Neural cell (in vitro differentiated cells): ENCODE results near the gene PNKD. TPM values are rescaled to one million over a fixed set of nuclear protein-coding genes. Genes with fewer than 3 reads are reported as not detected.

Source experiments
- H2AFZ ChIP-seq: fragments of 200-600, 300-800 bp; sonication (generic), shearing (Covaris generic); 2 replicates; pipeline ENCODE4 v1.6.0; 2014; ENCODE audit warnings: low read depth, mild to moderate bottlenecking, antibody characterized with exemption, low read length, moderate library complexity
- H3F3A ChIP-seq: fragments of 200-600 bp; shearing (Covaris generic); 2 replicates; pipeline ENCODE4 v1.6.1; 2016; ENCODE audit warnings: mild to moderate bottlenecking, moderate library complexity, mixed read lengths, antibody characterized with exemption, low read length; ENCODE audit not compliant: insufficient read depth, poor library complexity, severe bottlenecking
- H3K27ac ChIP-seq: fragments of 200-600, 300-800 bp; sonication (generic), shearing (Covaris generic); 2 replicates; pipeline ENCODE4 v1.5.1; 2014; ENCODE audit warnings: mild to moderate bottlenecking, low read length, moderate library complexity
- H3K27me3 ChIP-seq: fragments of 300-800, 200-600 bp; sonication (generic), shearing (Covaris generic); 2 replicates; pipeline ENCODE4 v1.6.0; 2014; ENCODE audit warnings: mild to moderate bottlenecking, low read depth, low read length, moderate library complexity; ENCODE audit not compliant: insufficient read depth
- H3K36me3 ChIP-seq: fragments of 300-800, 200-600 bp; sonication (generic), shearing (Covaris generic); 2 replicates; pipeline ENCODE4 v1.5.1; 2014; ENCODE audit warnings: mild to moderate bottlenecking, antibody characterized with exemption, low read length, moderate library complexity; ENCODE audit not compliant: insufficient read depth
- H3K4me2 ChIP-seq: fragments of 300-800, 200-600 bp; sonication (generic), shearing (Covaris generic); 2 replicates; pipeline ENCODE4 v1.6.0; 2014; ENCODE audit warnings: mild to moderate bottlenecking, low read length
- H3K4me3 ChIP-seq: fragments of 300-800, 200-600 bp; sonication (generic), shearing (Covaris generic); 2 replicates; pipeline ENCODE4 v1.5.1; 2014; ENCODE audit warnings: mild to moderate bottlenecking, low read length, moderate library complexity
- H3K79me2 ChIP-seq: fragments of 200-600 bp; shearing (Covaris generic); replicated peaks from 2 replicates; pipeline ENCODE4 v1.6.0; 2014; ENCODE audit warnings: mild to moderate bottlenecking, low read length, moderate library complexity; ENCODE audit not compliant: insufficient read depth
- H3K9ac ChIP-seq: fragments of 300-800, 200-600 bp; sonication (generic), shearing (Covaris generic); 2 replicates; pipeline ENCODE4 v1.6.1; 2016; ENCODE audit warnings: mild to moderate bottlenecking, low read length, mixed read lengths
- H3K9me2 ChIP-seq: fragments of 200-600 bp; shearing (Covaris generic); 2 replicates; pipeline ENCODE4 v1.6.1; 2016; ENCODE audit warnings: mild to moderate bottlenecking, low read length, mixed read lengths; ENCODE audit not compliant: insufficient read depth
- H3K9me3 ChIP-seq: fragments of 200-600, 300-800 bp; sonication (generic), shearing (Covaris generic); 2 replicates; pipeline ENCODE4 v1.6.1; 2016; ENCODE audit warnings: mild to moderate bottlenecking, mixed run types, low read length, moderate library complexity, mixed read lengths
- H4K20me1 ChIP-seq: fragments of 200-600 bp; shearing (Covaris generic); 2 replicates; pipeline ENCODE4 v1.6.1; 2016; ENCODE audit warnings: mild to moderate bottlenecking, mixed run types; ENCODE audit not compliant: insufficient read depth
- EP300 ChIP-seq: fragments of 450-650 bp; conservative IDR thresholded peaks from 2 replicates; pipeline ENCODE4 v1.6.1; 2014; ENCODE audit warnings: antibody characterized with exemption, mild to moderate bottlenecking, moderate library complexity; ENCODE audit not compliant: poor library complexity, severe bottlenecking
- EZH2 ChIP-seq: fragments of 200-600, 300-800 bp; shearing (Covaris generic), sonication (generic); IDR thresholded peaks from 2 replicates; pipeline ENCODE4 v1.6.1; 2014; ENCODE audit warnings: antibody characterized with exemption, low read length, borderline replicate concordance, mild to moderate bottlenecking; ENCODE audit not compliant: insufficient read depth, poor library complexity, severe bottlenecking
- MXI1 ChIP-seq: fragments of 450-650 bp; conservative IDR thresholded peaks from 2 replicates; pipeline ENCODE4 v1.6.1; 2014; ENCODE audit warnings: antibody characterized with exemption, mild to moderate bottlenecking; ENCODE audit not compliant: poor library complexity, severe bottlenecking
- POLR2AphosphoS5 ChIP-seq: IDR thresholded peaks from 2 replicates; pipeline ENCODE4 v1.6.1; 2012
- RAD21 ChIP-seq: fragments of 450-650 bp; conservative IDR thresholded peaks from 2 replicates; pipeline ENCODE4 v1.6.1; 2014; ENCODE audit warnings: antibody characterized with exemption, mild to moderate bottlenecking, moderate library complexity
- REST ChIP-seq: IDR thresholded peaks from 2 replicates; pipeline ENCODE4 v1.6.1; 2012; ENCODE audit warnings: borderline replicate concordance
- SMC3 ChIP-seq: fragments of 450-650 bp; conservative IDR thresholded peaks from 2 replicates; pipeline ENCODE4 v1.6.1; 2014; ENCODE audit warnings: antibody characterized with exemption, mild to moderate bottlenecking, moderate library complexity; ENCODE audit not compliant: poor library complexity
- TAF1 ChIP-seq: IDR thresholded peaks from 2 replicates; pipeline ENCODE4 v1.6.1; 2012; ENCODE audit warnings: low read depth
- polyA plus RNA-seq: library from polyadenylated mRNA; depleted of rRNA; stranded (reverse); fragments of >200 nt; gene quantifications from 2 replicates; pipeline ENCODE4 v1.2.3, GENCODE V29; 2014
- TF ChIP-seq, protein P1 (sequence below): fragments of 450-650 bp; IDR thresholded peaks from 2 replicates; pipeline ENCODE4 v1.5.1; 2014; ENCODE audit warnings: antibody characterized with exemption, mild to moderate bottlenecking, moderate library complexity; ENCODE audit not compliant: poor library complexity, severe bottlenecking

PNKD gene
- polyA plus RNA-seq, 1 donor from 2014 or later: 59.7 TPM

DNA sequence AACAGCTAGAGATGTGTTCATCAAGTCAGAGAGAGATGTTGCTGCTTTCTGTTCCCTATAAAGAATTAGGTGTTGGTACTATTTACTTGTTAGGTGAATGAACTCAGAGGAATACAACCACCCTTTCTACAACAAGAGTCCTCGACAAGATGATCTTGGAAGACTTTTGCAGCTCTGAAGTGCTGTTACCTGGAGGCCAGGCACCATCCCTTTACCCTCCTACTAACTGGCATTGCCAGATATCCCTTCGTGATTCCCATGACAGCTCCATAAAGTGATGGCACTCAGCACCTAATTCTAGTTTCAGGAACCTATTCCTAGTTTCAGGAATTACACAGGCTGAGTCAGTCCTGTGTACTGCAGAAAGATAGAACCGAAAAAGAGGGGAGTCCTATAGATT is 43.4 kb upstream of the PNKD start:
- Histone ChIP-seq H3K27ac (no peak overlapping the region), H3K9ac (no peak overlapping the region), H3F3A (no peaks in the 10 kb centered on the region), H3K27me3 (no peaks in the 10 kb centered on the region), H3K9me3 (no peaks in the 10 kb centered on the region), H3K4me3 (no peak overlapping the region), H3K4me2 (no peak overlapping the region), H3K79me2 (peaks cover 31% of the 10 kb centered on the region), H2AFZ (no peak overlapping the region), H3K9me2 (no peaks in the 10 kb centered on the region), H3K36me3 (no peaks in the 10 kb centered on the region), H4K20me1 (no peaks in the 10 kb centered on the region)
- TF ChIP-seq REST (no peak), RAD21 (no peak), SMC3 (no peak), EP300 (no peak), MXI1 (no peak), TAF1 (no peak), POLR2AphosphoS5 (no peak), EZH2 (no peak)
- TF ChIP-seq, protein P1, sequence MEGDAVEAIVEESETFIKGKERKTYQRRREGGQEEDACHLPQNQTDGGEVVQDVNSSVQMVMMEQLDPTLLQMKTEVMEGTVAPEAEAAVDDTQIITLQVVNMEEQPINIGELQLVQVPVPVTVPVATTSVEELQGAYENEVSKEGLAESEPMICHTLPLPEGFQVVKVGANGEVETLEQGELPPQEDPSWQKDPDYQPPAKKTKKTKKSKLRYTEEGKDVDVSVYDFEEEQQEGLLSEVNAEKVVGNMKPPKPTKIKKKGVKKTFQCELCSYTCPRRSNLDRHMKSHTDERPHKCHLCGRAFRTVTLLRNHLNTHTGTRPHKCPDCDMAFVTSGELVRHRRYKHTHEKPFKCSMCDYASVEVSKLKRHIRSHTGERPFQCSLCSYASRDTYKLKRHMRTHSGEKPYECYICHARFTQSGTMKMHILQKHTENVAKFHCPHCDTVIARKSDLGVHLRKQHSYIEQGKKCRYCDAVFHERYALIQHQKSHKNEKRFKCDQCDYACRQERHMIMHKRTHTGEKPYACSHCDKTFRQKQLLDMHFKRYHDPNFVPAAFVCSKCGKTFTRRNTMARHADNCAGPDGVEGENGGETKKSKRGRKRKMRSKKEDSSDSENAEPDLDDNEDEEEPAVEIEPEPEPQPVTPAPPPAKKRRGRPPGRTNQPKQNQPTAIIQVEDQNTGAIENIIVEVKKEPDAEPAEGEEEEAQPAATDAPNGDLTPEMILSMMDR: no peak

DNA sequence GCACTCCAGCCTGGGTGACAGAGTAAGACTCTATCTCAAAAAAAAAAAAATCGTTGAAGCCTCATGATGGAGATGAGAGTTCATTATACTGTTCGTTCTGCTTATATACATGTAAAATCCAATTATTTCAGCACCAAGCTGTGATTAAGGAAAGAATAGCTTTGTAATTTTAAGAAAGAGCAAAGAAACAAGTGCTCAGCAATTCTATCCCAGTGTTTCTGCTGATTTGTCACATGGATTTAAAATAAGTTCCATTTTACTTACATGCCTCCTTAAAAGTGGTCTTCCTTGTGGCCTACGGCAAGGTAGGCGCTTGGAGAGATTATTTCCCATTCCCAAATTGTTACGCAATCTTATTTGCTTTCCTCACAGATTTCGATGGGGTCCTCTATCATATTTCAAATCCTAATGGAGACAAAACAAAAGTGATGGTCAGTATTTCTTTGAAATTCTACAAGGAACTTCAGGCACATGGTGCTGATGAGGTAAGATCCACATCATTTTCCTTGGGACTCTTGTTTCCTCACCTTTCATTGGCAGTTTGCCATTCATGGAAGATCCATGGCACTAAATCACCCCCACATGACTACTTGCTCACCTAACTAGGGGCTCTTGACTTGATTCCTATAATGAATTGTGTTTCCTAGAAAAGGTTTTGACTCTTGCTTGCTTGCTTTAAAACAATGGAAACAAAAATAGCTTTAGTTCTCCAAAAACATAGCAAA is 41.8 kb upstream of the PNKD start:
- Histone ChIP-seq H3K9ac (no peak overlapping the region), H3K4me3 (no peak overlapping the region), H3K4me2 (no peak overlapping the region), H3K79me2 (peaks cover 15% of the 10 kb centered on the region), H3K27ac (no peak overlapping the region), H3K36me3 (no peaks in the 10 kb centered on the region), H3K27me3 (no peaks in the 10 kb centered on the region), H3K9me2 (no peaks in the 10 kb centered on the region), H2AFZ (no peak overlapping the region), H3K9me3 (no peaks in the 10 kb centered on the region), H3F3A (no peaks in the 10 kb centered on the region), H4K20me1 (no peaks in the 10 kb centered on the region)
- TF ChIP-seq, protein P1: no peak
- TF ChIP-seq REST: no peak
- no peak for TF ChIP-seq RAD21
- no peak for TF ChIP-seq TAF1
- no peak for TF ChIP-seq SMC3
- TF ChIP-seq MXI1: no peak
- no peak for TF ChIP-seq POLR2AphosphoS5
- no peak for TF ChIP-seq EZH2
- no peak for TF ChIP-seq EP300
